MM.1S (cell line): ENCODE measurements around the gene TFPI2.

Experiments used
- EZH2 ChIP-seq: fragments of 300-600 bp; sonication (generic); optimal IDR thresholded peaks from 2 replicates; pipeline ENCODE3; 2017; ENCODE audit warnings: low read depth, mild to moderate bottlenecking, antibody characterized with exemption, low read length, mixed read lengths
- TF ChIP-seq, protein P1 (sequence below): fragments of 300-600 bp; sonication (generic); IDR thresholded peaks from 2 replicates; pipeline ENCODE4 v1.5.1; 2016; ENCODE audit warnings: antibody characterized with exemption, low read length, mixed read lengths

- TF ChIP-seq, protein P1, sequence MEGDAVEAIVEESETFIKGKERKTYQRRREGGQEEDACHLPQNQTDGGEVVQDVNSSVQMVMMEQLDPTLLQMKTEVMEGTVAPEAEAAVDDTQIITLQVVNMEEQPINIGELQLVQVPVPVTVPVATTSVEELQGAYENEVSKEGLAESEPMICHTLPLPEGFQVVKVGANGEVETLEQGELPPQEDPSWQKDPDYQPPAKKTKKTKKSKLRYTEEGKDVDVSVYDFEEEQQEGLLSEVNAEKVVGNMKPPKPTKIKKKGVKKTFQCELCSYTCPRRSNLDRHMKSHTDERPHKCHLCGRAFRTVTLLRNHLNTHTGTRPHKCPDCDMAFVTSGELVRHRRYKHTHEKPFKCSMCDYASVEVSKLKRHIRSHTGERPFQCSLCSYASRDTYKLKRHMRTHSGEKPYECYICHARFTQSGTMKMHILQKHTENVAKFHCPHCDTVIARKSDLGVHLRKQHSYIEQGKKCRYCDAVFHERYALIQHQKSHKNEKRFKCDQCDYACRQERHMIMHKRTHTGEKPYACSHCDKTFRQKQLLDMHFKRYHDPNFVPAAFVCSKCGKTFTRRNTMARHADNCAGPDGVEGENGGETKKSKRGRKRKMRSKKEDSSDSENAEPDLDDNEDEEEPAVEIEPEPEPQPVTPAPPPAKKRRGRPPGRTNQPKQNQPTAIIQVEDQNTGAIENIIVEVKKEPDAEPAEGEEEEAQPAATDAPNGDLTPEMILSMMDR = no peak
- TF ChIP-seq EZH2 = no peak
These were observed 6.0 kb downstream of the TFPI2 start for GRCh38 chr7:93884541-93884940.
